ENCODE results near the gene KY. TPM values are rescaled to one million over a fixed set of nuclear protein-coding genes. Genes with fewer than 3 reads are reported as not detected.
"Not testable (repeated sequence)": the region's sequence is repeated elsewhere in the genome, so short reads cannot be mapped to it uniquely, and the experiment has no call there.

The KY gene
- total RNA-seq, 2 donors from 2014 or later: 0.33 to 0.59 TPM

- no peak for TF ChIP-seq CTCF (IDR thresholded peaks at IDR 0.05)
- Histone ChIP-seq H3K4me1 (no peaks in the 10 kb centered on the region), H3K4me3 (no peak overlapping the region), H3K9me3 (no peaks in the 10 kb centered on the region), H3K27me3 (no peaks in the 10 kb centered on the region), H3K27ac (no peak overlapping the region), H3K36me3 (no peaks in the 10 kb centered on the region)
- no peak for DNase-seq (ENCODE audit: low spot score)
Observed at GRCh38 chr3:134590766-134591165, 60.1 kb downstream of the KY start.

- no peaks in the 10 kb centered on the region for H3K9me3 ChIP-seq
- no peaks in the 10 kb centered on the region for H3K4me1 ChIP-seq
- no peak for DNase-seq (ENCODE audit: low spot score)
- no peaks in the 10 kb centered on the region for H3K27me3 ChIP-seq
- no peak overlapping the region for H3K27ac ChIP-seq
- no peak overlapping the region for H3K4me3 ChIP-seq
- no peak for TF ChIP-seq CTCF (IDR thresholded peaks at IDR 0.05)
- H3K36me3 ChIP-seq: no peaks in the 10 kb centered on the region
Observed at GRCh38 chr3:134579141-134579665, 71.6 kb downstream of the KY start.

GRCh38 chr3:134576831-134577230 lies 74.0 kb downstream of the KY start:
- no peaks in the 10 kb centered on the region for H3K4me1 ChIP-seq
- H3K36me3 ChIP-seq: no peaks in the 10 kb centered on the region
- no peak overlapping the region for H3K4me3 ChIP-seq
- no peaks in the 10 kb centered on the region for H3K27me3 ChIP-seq
- no peak for DNase-seq (ENCODE audit: low spot score)
- H3K27ac ChIP-seq: no peak overlapping the region
- TF ChIP-seq CTCF (IDR thresholded peaks at IDR 0.05): no peak
- peaks cover 0 to 9% of the 10 kb centered on the region in 2 donors for H3K9me3 ChIP-seq

GRCh38 chr3:134576426-134576825 lies 74.4 kb downstream of the KY start:
- H3K4me1 ChIP-seq: no peaks in the 10 kb centered on the region
- H3K27me3 ChIP-seq: no peaks in the 10 kb centered on the region
- no peak for DNase-seq (ENCODE audit: low spot score)
- no peak for TF ChIP-seq CTCF (IDR thresholded peaks at IDR 0.05)
- H3K4me3 ChIP-seq: no peak overlapping the region
- H3K27ac ChIP-seq: no peak overlapping the region
- peaks cover 0 to 9% of the 10 kb centered on the region in 2 donors for H3K9me3 ChIP-seq
- no peaks in the 10 kb centered on the region for H3K36me3 ChIP-seq

- H3K4me1 ChIP-seq; H3K27ac ChIP-seq; H3K36me3 ChIP-seq; DNase-seq (ENCODE audit: low spot score); H3K27me3 ChIP-seq; H3K4me3 ChIP-seq; H3K9me3 ChIP-seq: not testable (repeated sequence)
Observed at GRCh38 chr3:134569899-134570298, 80.9 kb downstream of the KY start.

GRCh38 chr3:134568790-134569189 lies 82.0 kb downstream of the KY start:
- no peak overlapping the region for H3K4me3 ChIP-seq
- no peaks in the 10 kb centered on the region for H3K4me1 ChIP-seq
- no peak for TF ChIP-seq CTCF (IDR thresholded peaks at IDR 0.05)
- H3K27me3 ChIP-seq: no peaks in the 10 kb centered on the region
- H3K36me3 ChIP-seq: no peaks in the 10 kb centered on the region
- no peak for DNase-seq (ENCODE audit: low spot score)
- H3K27ac ChIP-seq: no peak overlapping the region
- peaks cover 0 to 9% of the 10 kb centered on the region in 2 donors for H3K9me3 ChIP-seq

Data from right atrium auricular region (tissue), 2 donors.